B cell (primary cell): ENCODE results near the gene SLC47A2. TPM values are rescaled to one million over a fixed set of nuclear protein-coding genes. Genes with fewer than 3 reads are reported as not detected.

Source experiments
- ATAC-seq: fragments of 200-7000 bp; cut with Tn5 transposase; one replicate; pipeline ENCODE4 v1.10.0; 2021; ENCODE audit warnings: low read depth, mild to moderate bottlenecking, moderate number of reproducible peaks, moderate library complexity
- CTCF ChIA-PET: fragments of 350-600 bp; sonication (Branson Sonifier 250); formaldehyde crosslinking; loops from one replicate; lab custom pipeline; 2021; ENCODE audit warnings: antibody characterized with exemption, inconsistent platforms; lab: Charles Lee
- POLR2A ChIA-PET: fragments of 350-600 bp; sonication (Branson Sonifier 250); formaldehyde crosslinking; loops from one replicate; lab custom pipeline; 2021; ENCODE audit warnings: antibody characterized with exemption; lab: Charles Lee
- DNase-seq: peaks from one replicate; pipeline ENCODE4 v3.0.0; 2013
- H2AFZ ChIP-seq: 2 replicates; pipeline ENCODE4 v1.6.1; 2012; ENCODE audit warnings: mild to moderate bottlenecking, low read depth, low read length; ENCODE audit not compliant: insufficient read depth, poor library complexity, severe bottlenecking
- H3K27ac ChIP-seq, 2 donors: 1 replicate in 1 of 2; 2 replicates in 1 of 2; pipeline ENCODE4 v1.5.1; 2012 to 2013; ENCODE audit warnings: low read length in 2 of 2, mild to moderate bottlenecking in 2 of 2, moderate library complexity in 1 of 2
- H3K27me3 ChIP-seq, 4 experiments: fragments of 200-600 bp in 1 of 4; sonication (generic) in 1 of 4; replicated peaks in 1 of 4; 1 replicate in 2 of 4; 2 replicates in 2 of 4; pipeline versions ENCODE4 v1.6.1 to v1.7.0; 2013 to 2016; ENCODE audit warnings: low read length in 3 of 4, mild to moderate bottlenecking in 2 of 4, mixed read lengths in 1 of 4, moderate library complexity in 1 of 4; ENCODE audit not compliant: insufficient read depth in 4 of 4, control insufficient read depth in 3 of 4; ENCODE audit errors: control extremely low read depth in 1 of 4
- H3K36me3 ChIP-seq, 2 experiments: replicated peaks in 1 of 2; 1 replicate in 1 of 2; 2 replicates in 1 of 2; pipeline versions ENCODE4 v1.6.1 to v1.7.1; 2013; ENCODE audit warnings: low read length in 1 of 2; ENCODE audit not compliant: insufficient read depth in 2 of 2, control insufficient read depth in 1 of 2; ENCODE audit errors: control extremely low read depth in 1 of 2, extremely low read depth in 1 of 2
- H3K4me1 ChIP-seq, 2 donors: fragments of 200-600 bp in 1 of 2; sonication (generic) in 1 of 2; 1 replicate in 1 of 2; 2 replicates in 1 of 2; pipeline versions ENCODE4 v1.5.1 to v1.6.1; 2013 to 2017; ENCODE audit warnings: low read length in 2 of 2; ENCODE audit not compliant: control insufficient read depth in 2 of 2, insufficient read depth in 2 of 2
- H3K4me2 ChIP-seq: replicated peaks from 2 replicates; pipeline ENCODE3; 2012; ENCODE audit warnings: mild to moderate bottlenecking, low read depth, low read length; ENCODE audit not compliant: poor library complexity, severe bottlenecking
- H3K4me3 ChIP-seq, 5 experiments: fragments of 200-600 bp in 1 of 5; sonication (generic) in 1 of 5; 1 replicate in 3 of 5; 2 replicates in 2 of 5; pipeline versions ENCODE4 v1.5.1 to v1.7.0; 2011 to 2016; ENCODE audit warnings: low read length in 4 of 5, mild to moderate bottlenecking in 4 of 5, low read depth in 2 of 5, control low read depth in 1 of 5, moderate library complexity in 1 of 5; ENCODE audit not compliant: insufficient read depth in 1 of 5; ENCODE audit errors: control extremely low read depth in 1 of 5, extremely low read depth in 1 of 5
- H3K79me2 ChIP-seq: fragments of 200-600 bp; sonication (generic); one replicate; pipeline ENCODE4 v1.6.0; 2016; ENCODE audit warnings: low read length; ENCODE audit not compliant: control insufficient read depth, insufficient read depth
- H3K9ac ChIP-seq: fragments of 200-600 bp; sonication (generic); 2 replicates; pipeline ENCODE4 v1.6.1; 2017; ENCODE audit warnings: mild to moderate bottlenecking, low read length, moderate library complexity
- H3K9me3 ChIP-seq, 3 donors: one replicate each; pipeline versions ENCODE4 v1.6.1 to v1.7.1; 2013; ENCODE audit warnings: low read length in 2 of 3; ENCODE audit not compliant: control insufficient read depth in 2 of 3, insufficient read depth in 1 of 3; ENCODE audit errors: control extremely low read depth in 1 of 3
- H4K20me1 ChIP-seq: 2 replicates; pipeline ENCODE4 v1.6.0; 2012; ENCODE audit warnings: mild to moderate bottlenecking, low read length; ENCODE audit not compliant: insufficient read depth, control insufficient read depth, poor library complexity, severe bottlenecking
- H3K27ac Mint-ChIP-seq: one replicate; pipeline ENCODE4 v1.8.0; 2021; ENCODE audit warnings: mixed read lengths
- H3K27me3 Mint-ChIP-seq: one replicate; pipeline ENCODE4 v1.8.0; 2021; ENCODE audit warnings: mixed read lengths
- H3K4me1 Mint-ChIP-seq: one replicate; pipeline ENCODE4 v1.8.0; 2021; ENCODE audit warnings: mixed read lengths
- H3K4me3 Mint-ChIP-seq: one replicate; pipeline ENCODE4 v1.8.0; 2021; ENCODE audit warnings: mixed read lengths
- H3K9me3 Mint-ChIP-seq: one replicate; pipeline ENCODE4 v1.8.0; 2022; ENCODE audit warnings: mixed read lengths; ENCODE audit not compliant: insufficient read depth
- EZH2 ChIP-seq: IDR thresholded peaks from 2 replicates; pipeline ENCODE4 v1.6.1; 2012; ENCODE audit warnings: borderline replicate concordance, low read depth, mild to moderate bottlenecking, moderate library complexity, low read length; ENCODE audit not compliant: insufficient read depth, poor library complexity, severe bottlenecking
- WGBS: methylation state at CpG from one replicate; pipeline ENCODE4 v1.1.5; 2013; ENCODE audit warnings: missing lambda C conversion rate; ENCODE audit not compliant: insufficient coverage; 5-methylcytosine and 5-hydroxymethylcytosine counted together
- intact Hi-C: fragments of 100-400 bp; cut with micrococcal nuclease; formaldehyde crosslinking; loops from one replicate; pipeline ENCODE4 v1.10.0; 2022
- polyA plus RNA-seq: library from polyadenylated mRNA; depleted of rRNA; stranded (reverse); fragments of >200 nt; gene quantifications from 2 replicates; pipeline ENCODE4 v1.2.3, GENCODE V29; 2012
- total RNA-seq, 2 donors: library from RNA; stranded (reverse); fragments of 120-200 nt in 1 of 2; gene quantifications; 1 replicate in 1 of 2; 2 replicates in 1 of 2; pipeline versions ENCODE4 v1.2.3 to v1.2.4, GENCODE V29; 2013 to 2022
- TF ChIP-seq, protein P1 (sequence below): fragments of 200-600 bp; IDR thresholded peaks from one replicate; pipeline ENCODE4 v1.8.0; 2022; ENCODE audit warnings: antibody characterized with exemption, mild to moderate bottlenecking

Gene SLC47A2
- total and polyA plus RNA-seq, 2 donors (not counting 1 experiment from before 2014, with no cell fraction given), result not detected

DNA sequence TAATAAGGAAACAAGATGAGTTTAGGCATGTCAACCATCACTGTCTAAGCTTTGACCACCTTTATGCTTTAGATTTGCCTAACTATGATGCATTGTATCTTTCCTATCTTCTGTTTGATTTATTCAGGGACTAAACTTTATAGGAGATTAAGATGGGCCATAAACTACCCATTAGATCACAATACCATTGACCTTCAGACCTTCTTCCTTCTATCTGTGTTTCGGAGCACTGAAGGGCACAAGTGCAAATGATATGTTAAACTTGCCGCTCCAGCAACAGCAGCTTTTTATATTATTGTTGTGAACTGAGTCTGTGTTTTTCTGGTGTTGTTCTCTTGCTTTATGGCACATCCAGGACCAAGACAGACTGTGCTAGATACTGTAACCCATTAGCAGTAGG, 84.5 kb downstream of the SLC47A2 start:
- no peak overlapping the region for H3K4me2 ChIP-seq
- H3K9me3 ChIP-seq, result peaks cover 0 to 1% (median 0%) of the 10 kb centered on the region in 3 donors
- no peak overlapping the region for H3K9ac ChIP-seq
- ChIA-PET POLR2A (no interaction called here), CTCF (no interaction called here)
- TF ChIP-seq EZH2, result no peak
- TF ChIP-seq, protein P1, sequence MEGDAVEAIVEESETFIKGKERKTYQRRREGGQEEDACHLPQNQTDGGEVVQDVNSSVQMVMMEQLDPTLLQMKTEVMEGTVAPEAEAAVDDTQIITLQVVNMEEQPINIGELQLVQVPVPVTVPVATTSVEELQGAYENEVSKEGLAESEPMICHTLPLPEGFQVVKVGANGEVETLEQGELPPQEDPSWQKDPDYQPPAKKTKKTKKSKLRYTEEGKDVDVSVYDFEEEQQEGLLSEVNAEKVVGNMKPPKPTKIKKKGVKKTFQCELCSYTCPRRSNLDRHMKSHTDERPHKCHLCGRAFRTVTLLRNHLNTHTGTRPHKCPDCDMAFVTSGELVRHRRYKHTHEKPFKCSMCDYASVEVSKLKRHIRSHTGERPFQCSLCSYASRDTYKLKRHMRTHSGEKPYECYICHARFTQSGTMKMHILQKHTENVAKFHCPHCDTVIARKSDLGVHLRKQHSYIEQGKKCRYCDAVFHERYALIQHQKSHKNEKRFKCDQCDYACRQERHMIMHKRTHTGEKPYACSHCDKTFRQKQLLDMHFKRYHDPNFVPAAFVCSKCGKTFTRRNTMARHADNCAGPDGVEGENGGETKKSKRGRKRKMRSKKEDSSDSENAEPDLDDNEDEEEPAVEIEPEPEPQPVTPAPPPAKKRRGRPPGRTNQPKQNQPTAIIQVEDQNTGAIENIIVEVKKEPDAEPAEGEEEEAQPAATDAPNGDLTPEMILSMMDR, result no peak
- no peak overlapping the region for H2AFZ ChIP-seq
- H3K27ac Mint-ChIP-seq, result no peak overlapping the region
- H3K4me1 ChIP-seq, result no peaks in the 10 kb centered on the region
- H3K27ac ChIP-seq, result no peak overlapping the region
- no peaks in the 10 kb centered on the region for H3K4me1 Mint-ChIP-seq
- no peak overlapping the region for H3K4me3 Mint-ChIP-seq
- no peak for DNase-seq
- peaks cover 0 to 5% (median 0%) of the 10 kb centered on the region in 4 experiments for H3K27me3 ChIP-seq
- peaks cover 22% of the 10 kb centered on the region for H3K27me3 Mint-ChIP-seq
- no peaks in the 10 kb centered on the region for H3K79me2 ChIP-seq
- no peaks in the 10 kb centered on the region for H3K36me3 ChIP-seq
- no peak for ATAC-seq
- no peaks in the 10 kb centered on the region for H3K9me3 Mint-ChIP-seq
- WGBS, result no CpG with 5 or more reads among the region's 2 CpGs
- no peaks in the 10 kb centered on the region for H4K20me1 ChIP-seq
- intact Hi-C loops, result no loop called here
- no peak overlapping the region for H3K4me3 ChIP-seq

DNA sequence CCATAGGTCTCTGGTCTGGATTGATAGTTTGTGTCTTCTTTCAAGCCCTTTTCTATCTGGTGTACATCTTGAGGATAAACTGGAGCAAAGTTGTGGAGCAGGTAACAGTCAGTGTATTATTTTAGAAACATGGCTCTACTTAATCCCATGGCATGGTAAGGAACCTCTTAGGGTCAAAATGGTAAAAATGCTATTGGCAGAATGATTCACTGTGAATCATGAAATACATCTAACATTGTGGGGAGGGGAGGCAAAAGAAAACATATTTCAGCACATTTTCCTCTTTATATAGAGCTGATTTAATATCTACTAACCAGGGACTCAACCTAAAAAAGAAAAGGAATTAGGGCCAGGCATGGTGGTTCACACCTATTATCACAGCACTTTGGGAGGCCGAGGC, 85.7 kb downstream of the SLC47A2 start:
- no peak overlapping the region for H3K9ac ChIP-seq
- no peak overlapping the region for H3K27ac ChIP-seq
- WGBS, result no CpG with 5 or more reads among the region's 1 CpG
- POLR2A ChIA-PET, result no interaction called here
- H3K9me3 ChIP-seq, result peaks cover 0 to 1% (median 0%) of the 10 kb centered on the region in 3 donors
- intact Hi-C loops, result no loop called here
- H3K27me3 ChIP-seq, result peaks cover 0 to 5% (median 0%) of the 10 kb centered on the region in 4 experiments
- no peaks in the 10 kb centered on the region for H4K20me1 ChIP-seq
- Mint-ChIP-seq H3K9me3 (no peaks in the 10 kb centered on the region), H3K4me3 (no peak overlapping the region), H3K4me1 (no peaks in the 10 kb centered on the region), H3K27ac (no peak overlapping the region), H3K27me3 (peaks cover 27% of the 10 kb centered on the region)
- no peak overlapping the region for H2AFZ ChIP-seq
- CTCF ChIA-PET, result interaction anchor here (1.0 kb wide), 1 partner anchor 16 kb away, joined by 3 read pairs; no protein-coding TSS in a partner anchor
- no peaks in the 10 kb centered on the region for H3K79me2 ChIP-seq
- ATAC-seq, result no peak
- no peak for TF ChIP-seq EZH2
- TF ChIP-seq, protein P1, result no peak
- no peak overlapping the region for H3K4me2 ChIP-seq
- no peaks in the 10 kb centered on the region for H3K4me1 ChIP-seq
- DNase-seq, result no peak
- H3K4me3 ChIP-seq, result no peak overlapping the region
- no peaks in the 10 kb centered on the region for H3K36me3 ChIP-seq
